HepG2 (cell line): ENCODE results near the gene CKS2. TPM values are rescaled to one million over a fixed set of nuclear protein-coding genes. Genes with fewer than 3 reads are reported as not detected.

Experiments used
- ATAC-seq: fragments of 200-7000 bp; cut with Tn5 transposase; 3 replicates; pipeline ENCODE4 v1.9.1; 2020; ENCODE audit warnings: mild to moderate bottlenecking, moderate library complexity
- BruUV-seq: library from RNA; stranded (reverse); fragments of 400-500 nt; replicated peaks from 2 replicates; lab custom pipeline; 2021; lab: Mats Ljungman, UMichigan
- CTCF ChIA-PET: fragments of 300-600 bp; formaldehyde crosslinking; extraction: SDS; loops from one replicate; lab custom pipeline; 2021; ENCODE audit warnings: low total read pairs, inconsistent platforms, low intra/inter-chr PET ratio; lab: Yijun Ruan, JAX
- POLR2A ChIA-PET: fragments of 350-600 bp; sonication (Branson Sonifier 250); formaldehyde crosslinking; loops from one replicate; lab custom pipeline; 2020; ENCODE audit warnings: antibody characterized with exemption, inconsistent platforms; lab: Yijun Ruan, JAX
- DNase-seq: peaks from one replicate; pipeline ENCODE4 v3.0.0-alpha.2; 2015; ENCODE audit warnings: low spot score
- FAIRE-seq: peaks from 3 replicates; lab custom pipeline; 2011; peaks lifted over from hg19 to GRCh38; lab: Jason Lieb, UNC
- H2AFZ ChIP-seq: one replicate; pipeline ENCODE4 v1.6.1; 2011; ENCODE audit warnings: low read length, inconsistent platforms
- H3K27ac ChIP-seq: fragments of 300-600 bp; 3 replicates; pipeline ENCODE4 v1.8.0; 2011; ENCODE audit warnings: mixed run types, mild to moderate bottlenecking, mixed read lengths, low read length, inconsistent platforms; ENCODE audit not compliant: insufficient read depth; ENCODE audit errors: extremely low read length
- H3K27me3 ChIP-seq, 2 experiments: fragments of 200-600 bp in 1 of 2; 2 replicates in 1 of 2; 3 replicates in 1 of 2; pipeline versions ENCODE4 v1.6.0 to v1.8.0; 2011; ENCODE audit warnings: low read length in 2 of 2, mild to moderate bottlenecking in 2 of 2, moderate library complexity in 2 of 2, inconsistent platforms in 1 of 2; ENCODE audit not compliant: insufficient read depth in 2 of 2, control insufficient read depth in 1 of 2
- H3K36me3 ChIP-seq, 2 experiments: fragments of 200-600 bp in 1 of 2; replicated peaks in 1 of 2; 2 replicates in 1 of 2; 3 replicates in 1 of 2; pipeline versions ENCODE4 v1.5.1 to v1.8.0; 2011; ENCODE audit warnings: low read length in 2 of 2, inconsistent platforms in 1 of 2; ENCODE audit not compliant: insufficient read depth in 2 of 2, control insufficient read depth in 1 of 2
- H3K4me1 ChIP-seq: 2 replicates; pipeline ENCODE4 v1.5.1; 2012; ENCODE audit warnings: low read length, inconsistent platforms; ENCODE audit not compliant: insufficient read depth
- H3K4me2 ChIP-seq: 2 replicates; pipeline ENCODE4 v1.6.0; 2011; ENCODE audit warnings: low read depth, low read length, inconsistent platforms
- H3K4me3 ChIP-seq, 3 experiments: fragments of 200-600 bp in 1 of 3; sonication (generic), shearing (Covaris generic) in 1 of 3; replicated peaks in 1 of 3; 2 replicates each; pipeline ENCODE4 v1.5.1; 2011 to 2016; ENCODE audit warnings: low read length in 3 of 3, inconsistent platforms in 2 of 3, low read depth in 2 of 3, mild to moderate bottlenecking in 2 of 3, control low read depth in 1 of 3, mixed read lengths in 1 of 3; ENCODE audit not compliant: insufficient read depth in 1 of 3
- H3K79me2 ChIP-seq: one replicate; pipeline ENCODE4 v1.6.1; 2011; ENCODE audit warnings: low read length, inconsistent platforms; ENCODE audit not compliant: insufficient read depth
- H3K9ac ChIP-seq: 2 replicates; pipeline ENCODE4 v1.6.0; 2011; ENCODE audit warnings: mild to moderate bottlenecking, low read depth, low read length, inconsistent platforms; ENCODE audit not compliant: insufficient read depth
- H3K9me3 ChIP-seq: 2 replicates; pipeline ENCODE4 v1.5.1; 2012; ENCODE audit warnings: mild to moderate bottlenecking, low read length
- H4K20me1 ChIP-seq: 2 replicates; pipeline ENCODE4 v1.6.0; 2011; ENCODE audit warnings: inconsistent platforms, mild to moderate bottlenecking, low read length, moderate library complexity; ENCODE audit not compliant: insufficient read depth
- ATF3 ChIP-seq: sonication (generic); formaldehyde crosslinking; IDR thresholded peaks from 2 replicates; pipeline ENCODE4 v1.4.0; 2020; ENCODE audit warnings: missing genetic modification reagents
- FOSL2 ChIP-seq: sonication (generic); formaldehyde crosslinking; IDR thresholded peaks from 2 replicates; pipeline ENCODE4 v1.4.0; 2020; ENCODE audit warnings: missing genetic modification reagents
- HCFC1 ChIP-seq: fragments of 150-350 bp; IDR thresholded peaks from 2 replicates; pipeline ENCODE4 v1.6.1; 2014; ENCODE audit warnings: low read depth, low read length
- MEIS1 ChIP-seq: sonication (generic); formaldehyde crosslinking; IDR thresholded peaks from 2 replicates; pipeline ENCODE4 v1.9.0; 2021; ENCODE audit warnings: mild to moderate bottlenecking, missing genetic modification reagents, moderate library complexity, borderline replicate concordance
- NR2F6 ChIP-seq, 2 experiments: IDR thresholded peaks; 2 replicates each; pipeline ENCODE4 v1.6.1; 2016; ENCODE audit warnings: antibody characterized with exemption in 1 of 2, mild to moderate bottlenecking in 1 of 2
- PBX3 ChIP-seq: sonication (generic); formaldehyde crosslinking; IDR thresholded peaks from 2 replicates; pipeline ENCODE4 v1.8.1; 2023; ENCODE audit warnings: missing genetic modification reagents, inconsistent platforms, borderline replicate concordance
- PITX1 ChIP-seq: sonication (generic); formaldehyde crosslinking; IDR thresholded peaks from 2 replicates; pipeline ENCODE4 v1.5.1; 2020; ENCODE audit warnings: mild to moderate bottlenecking, missing genetic modification reagents
- RFXAP ChIP-seq: sonication (generic); formaldehyde crosslinking; IDR thresholded peaks from 2 replicates; pipeline ENCODE4 v1.4.0; 2020; ENCODE audit warnings: missing genetic modification reagents, borderline replicate concordance
- SMC3 ChIP-seq: IDR thresholded peaks from 2 replicates; pipeline ENCODE4 v1.6.1; 2011; ENCODE audit warnings: low read length, improper control_type of control experiment
- TFDP1 ChIP-seq: IDR thresholded peaks from 2 replicates; pipeline ENCODE4 v1.6.1; 2016; ENCODE audit warnings: missing compliant biosample characterization, missing genetic modification reagents, borderline replicate concordance
- ZBTB42 ChIP-seq: sonication (generic); formaldehyde crosslinking; IDR thresholded peaks from 2 replicates; pipeline ENCODE4 v1.5.0; 2020; ENCODE audit warnings: mild to moderate bottlenecking, missing genetic modification reagents
- ZNF605 ChIP-seq: sonication (generic); formaldehyde crosslinking; IDR thresholded peaks from 2 replicates; pipeline ENCODE4 v1.8.0; 2022; ENCODE audit warnings: mild to moderate bottlenecking, missing genetic modification reagents
- ZNF644 ChIP-seq: IDR thresholded peaks from 2 replicates; pipeline ENCODE4 v1.6.1; 2016; ENCODE audit warnings: low read depth
- ZNF687 ChIP-seq: sonication (generic); formaldehyde crosslinking; IDR thresholded peaks from 2 replicates; pipeline ENCODE4 v1.5.1; 2020; ENCODE audit warnings: mild to moderate bottlenecking, missing genetic modification reagents, moderate library complexity
- WGBS: methylation state at CpG from one replicate; pipeline ENCODE4 v1.1.6; 2017; ENCODE audit warnings: low lambda C conversion rate; 5-methylcytosine and 5-hydroxymethylcytosine counted together
- in situ Hi-C: cut with HindIII; loops from 2 replicates; pipeline ENCODE4 v1.10.0; 2017; ENCODE audit warnings: low pct_unique_long_range_greater_than_20kb; ENCODE audit not compliant: extremely low pct_ligation_motif_present
- intact Hi-C: fragments of 100-400 bp; cut with micrococcal nuclease; formaldehyde crosslinking; loops from one replicate; pipeline ENCODE4 v1.10.0; 2022; ENCODE audit not compliant: unreplicated experiment
- polyA plus RNA-seq, 8 experiments: library from polyadenylated mRNA; depleted of rRNA in 3 of 8; stranded (reverse) in 7 of 8; unstranded in 1 of 8; fragments of >200 nt; fragmentation: Illumina TruSeq in 4 of 8; extraction: Trizol in 4 of 8; gene quantifications; 2 replicates each; pipeline versions ENCODE4 v1.2.1 to v1.2.3, GENCODE V29; 2011 to 2016; ENCODE audit warnings: low read depth in 4 of 8, missing spikeins in 1 of 8, mixed read lengths in 1 of 8; ENCODE audit not compliant: insufficient read depth in 1 of 8
- total RNA-seq, 5 experiments: library from RNA; depleted of rRNA; stranded (reverse); fragments of >200 nt; fragmentation: Illumina TruSeq; extraction: Trizol; gene quantifications; 2 replicates each; pipeline ENCODE4 v1.2.3, GENCODE V29; 2016; ENCODE audit warnings: low read depth in 1 of 5

CKS2 gene
- total and polyA plus RNA-seq, 2 of the 13 experiments (the other 11 are each of a cell fraction or from before 2014, with no cell fraction given): 251 to 317 TPM

- peak; percentile 85 for TF ChIP-seq ZNF687
- TF ChIP-seq ZNF644: no peak; the same call in 1 of the 2 replicates
- TF ChIP-seq SMC3: 0 out of 2 replicates have a peak, but pooled peaks have one; percentile 22
- peak; percentile 98 for TF ChIP-seq ZBTB42
- no peak for TF ChIP-seq TFDP1 (CRISPR knock-in tag)
- TF ChIP-seq, all 625 proteins: peak for 192
Measured at GRCh38 chr9:89350988-89351557, 40.1 kb downstream of the CKS2 start (continued).

- Histone ChIP-seq H3K9ac (no peak overlapping the region), H3K4me1 (peaks cover 54% of the 10 kb centered on the region), H3K9me3 (no peaks in the 10 kb centered on the region), H4K20me1 (no peaks in the 10 kb centered on the region), H3K4me3 (no peak overlapping the region), H3K36me3 (peaks cover 22 to 60% of the 10 kb centered on the region in 2 experiments), H3K27ac (peak overlapping the region; percentile 10), H3K4me2 (no peak overlapping the region), H3K27me3 (no peaks in the 10 kb centered on the region), H3K79me2 (no peaks in the 10 kb centered on the region), H2AFZ (no peak overlapping the region)
- intact Hi-C loops (no loop called here), in situ Hi-C loops (no loop called here)
- peak; percentile 19 for ATAC-seq
- 87% methylated on average over 6 of the region's 6 CpGs for WGBS
- DNase-seq: no peak
- no TSS peak for BruUV-seq
- ChIA-PET POLR2A (interaction anchor here (2.5 kb wide), 1 partner anchor 33 kb away, joined by 6 read pairs; the partner anchor contains the start of gene SECISBP2), CTCF (no interaction called here)
- no peak for FAIRE-seq
- TF ChIP-seq PBX3 (no peak), HCFC1 (no peak), FOSL2 (CRISPR knock-in tag) (no peak), ZBTB42 (no peak), ATF3 (CRISPR knock-in tag) (no peak), NR2F6 (IDR thresholded peaks at IDR 0.05) (no peak), NR2F6 (CRISPR knock-in tag; IDR thresholded peaks at IDR 0.05) (no peak), ZNF605 (CRISPR knock-in tag) (peak; percentile 34; the same call in 1 of the 2 replicates), RFXAP (CRISPR knock-in tag) (0 out of 2 replicates have a peak, but pooled peaks have one; percentile 1), PITX1 (CRISPR knock-in tag) (no peak), MEIS1 (CRISPR knock-in tag) (0 out of 2 replicates have a peak, but pooled peaks have one; percentile 40), SMC3 (no peak)
Measured at GRCh38 chr9:89351584-89352300, 40.7 kb downstream of the CKS2 start.
